ENCODE data around the gene C4orf50.

Gene C4orf50

GRCh38 chr4:5867866-5868265 is 150.4 kb downstream of the C4orf50 start:
- TF ChIP-seq, protein P1, sequence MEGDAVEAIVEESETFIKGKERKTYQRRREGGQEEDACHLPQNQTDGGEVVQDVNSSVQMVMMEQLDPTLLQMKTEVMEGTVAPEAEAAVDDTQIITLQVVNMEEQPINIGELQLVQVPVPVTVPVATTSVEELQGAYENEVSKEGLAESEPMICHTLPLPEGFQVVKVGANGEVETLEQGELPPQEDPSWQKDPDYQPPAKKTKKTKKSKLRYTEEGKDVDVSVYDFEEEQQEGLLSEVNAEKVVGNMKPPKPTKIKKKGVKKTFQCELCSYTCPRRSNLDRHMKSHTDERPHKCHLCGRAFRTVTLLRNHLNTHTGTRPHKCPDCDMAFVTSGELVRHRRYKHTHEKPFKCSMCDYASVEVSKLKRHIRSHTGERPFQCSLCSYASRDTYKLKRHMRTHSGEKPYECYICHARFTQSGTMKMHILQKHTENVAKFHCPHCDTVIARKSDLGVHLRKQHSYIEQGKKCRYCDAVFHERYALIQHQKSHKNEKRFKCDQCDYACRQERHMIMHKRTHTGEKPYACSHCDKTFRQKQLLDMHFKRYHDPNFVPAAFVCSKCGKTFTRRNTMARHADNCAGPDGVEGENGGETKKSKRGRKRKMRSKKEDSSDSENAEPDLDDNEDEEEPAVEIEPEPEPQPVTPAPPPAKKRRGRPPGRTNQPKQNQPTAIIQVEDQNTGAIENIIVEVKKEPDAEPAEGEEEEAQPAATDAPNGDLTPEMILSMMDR (IDR thresholded peaks at IDR 0.05; ENCODE audit: poor library complexity, severe bottlenecking), result no peak
- Histone ChIP-seq H3K4me3 (ENCODE audit: severe bottlenecking) (no peak overlapping the region), H3K27ac (ENCODE audit: poor library complexity, severe bottlenecking) (no peak overlapping the region), H3K9me3 (ENCODE audit: severe bottlenecking) (no peaks in the 10 kb centered on the region), H3K27me3 (ENCODE audit: insufficient read depth, poor library complexity, severe bottlenecking) (peaks cover 20% of the 10 kb centered on the region), H3K4me1 (ENCODE audit: insufficient read depth, poor library complexity, severe bottlenecking) (peaks cover 6% of the 10 kb centered on the region), H3K36me3 (ENCODE audit: low read depth) (no peaks in the 10 kb centered on the region)
- no peak for DNase-seq (ENCODE audit: low spot score)
- no peak for ATAC-seq (ENCODE audit: low read depth)

DNA sequence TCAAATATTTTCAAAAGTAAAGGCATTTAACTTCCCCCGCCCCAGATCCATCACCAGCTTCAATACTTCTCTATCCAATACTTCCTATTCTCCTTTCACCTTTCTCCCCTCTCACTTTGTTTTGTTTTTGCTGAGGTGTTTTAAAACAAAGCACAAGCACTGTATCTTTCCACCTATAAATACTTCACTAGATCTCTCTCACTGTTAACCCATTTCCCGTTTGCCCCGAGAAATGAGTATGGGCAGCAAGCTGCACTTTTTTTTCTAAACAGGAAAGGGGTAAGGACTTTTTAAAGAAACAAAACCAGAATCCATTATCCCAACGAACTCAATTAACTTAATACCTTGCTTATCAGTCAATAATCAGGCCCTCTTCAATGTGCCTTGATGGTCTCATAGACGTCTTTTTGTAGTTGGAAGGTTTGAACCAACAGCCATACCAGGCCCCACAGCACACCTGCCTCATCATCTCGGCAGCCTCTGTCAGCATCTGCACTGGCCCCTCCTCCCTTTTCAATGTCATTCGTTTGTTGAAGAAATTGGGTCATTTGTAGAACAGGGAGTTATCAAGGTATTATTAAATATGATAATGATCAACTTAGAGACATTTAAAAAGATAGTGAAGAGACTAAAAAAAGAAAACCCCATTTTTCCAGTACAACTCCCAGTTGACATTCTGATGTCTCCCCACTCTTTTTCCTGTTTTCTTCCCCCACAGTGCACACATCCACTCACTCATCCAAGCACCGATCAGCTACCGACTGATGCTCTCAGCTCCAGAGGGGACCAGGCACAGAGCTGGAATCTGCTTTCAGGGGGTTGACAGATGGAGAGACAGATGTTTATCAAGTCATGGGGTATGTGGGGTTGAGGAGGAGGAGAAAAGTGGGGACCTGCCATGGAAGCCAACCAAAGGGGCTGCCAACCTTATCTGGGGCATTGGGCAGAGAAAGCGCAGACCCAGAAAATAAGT is 151.1 kb downstream of the C4orf50 start:
- peaks cover 6% of the 10 kb centered on the region for H3K4me1 ChIP-seq (ENCODE audit: insufficient read depth, poor library complexity, severe bottlenecking)
- no peaks in the 10 kb centered on the region for H3K9me3 ChIP-seq (ENCODE audit: severe bottlenecking)
- H3K36me3 ChIP-seq (ENCODE audit: low read depth), result no peaks in the 10 kb centered on the region
- TF ChIP-seq, protein P1 (IDR thresholded peaks at IDR 0.05; ENCODE audit: poor library complexity, severe bottlenecking), result no peak
- ATAC-seq (ENCODE audit: low read depth) (no peak), DNase-seq (ENCODE audit: low spot score) (no peak)
- peaks cover 20% of the 10 kb centered on the region for H3K27me3 ChIP-seq (ENCODE audit: insufficient read depth, poor library complexity, severe bottlenecking)
- no peak overlapping the region for H3K27ac ChIP-seq (ENCODE audit: poor library complexity, severe bottlenecking)
- no peak overlapping the region for H3K4me3 ChIP-seq (ENCODE audit: severe bottlenecking)

- ATAC-seq (ENCODE audit: low read depth) (no peak), DNase-seq (ENCODE audit: low spot score) (no peak)
- Histone ChIP-seq H3K4me1 (ENCODE audit: insufficient read depth, poor library complexity, severe bottlenecking) (peaks cover 6% of the 10 kb centered on the region), H3K9me3 (ENCODE audit: severe bottlenecking) (no peaks in the 10 kb centered on the region), H3K27me3 (ENCODE audit: insufficient read depth, poor library complexity, severe bottlenecking) (peaks cover 20% of the 10 kb centered on the region), H3K36me3 (ENCODE audit: low read depth) (no peaks in the 10 kb centered on the region), H3K27ac (ENCODE audit: poor library complexity, severe bottlenecking) (no peak overlapping the region), H3K4me3 (ENCODE audit: severe bottlenecking) (no peak overlapping the region)
- TF ChIP-seq, protein P1 (IDR thresholded peaks at IDR 0.05; ENCODE audit: poor library complexity, severe bottlenecking), result no peak
Measured at GRCh38 chr4:5865896-5866599, 152.2 kb downstream of the C4orf50 start.

DNA sequence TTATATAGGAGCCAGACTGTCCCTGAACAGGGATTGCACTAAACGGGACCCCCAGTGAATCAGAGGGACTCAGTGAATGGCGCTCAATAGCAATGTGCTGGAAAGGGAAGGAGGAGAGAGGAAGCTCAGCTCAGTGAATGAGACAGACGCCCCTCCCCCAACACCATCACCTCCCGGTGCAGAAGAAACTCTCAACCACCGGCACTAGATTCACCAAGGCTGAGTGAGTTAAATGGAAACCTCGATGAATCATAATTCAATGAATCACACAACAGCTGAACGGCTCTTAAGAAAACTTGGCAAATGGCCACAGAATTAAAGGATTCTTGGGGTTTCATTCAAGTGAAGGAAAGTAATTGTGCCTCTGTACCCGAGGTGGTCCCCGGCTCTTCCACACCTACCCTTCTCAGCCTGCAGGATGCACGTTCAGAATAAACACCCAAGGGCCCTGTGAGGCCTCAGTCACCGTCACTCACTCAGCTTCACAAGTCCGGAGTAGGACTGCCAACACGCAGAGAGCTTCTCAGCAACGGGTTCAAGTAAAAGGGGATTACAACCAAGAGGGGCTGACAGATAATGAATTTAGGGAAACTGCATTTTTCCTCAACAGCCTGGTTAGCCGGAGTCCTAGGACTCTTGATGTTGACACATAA is 154.6 kb downstream of the C4orf50 start:
- H3K36me3 ChIP-seq (ENCODE audit: low read depth), result no peaks in the 10 kb centered on the region

More for the DNA sequence above, 154.6 kb downstream of the C4orf50 start:
- Histone ChIP-seq H3K27ac (ENCODE audit: poor library complexity, severe bottlenecking) (no peak overlapping the region), H3K27me3 (ENCODE audit: insufficient read depth, poor library complexity, severe bottlenecking) (peaks cover 13% of the 10 kb centered on the region), H3K9me3 (ENCODE audit: severe bottlenecking) (no peaks in the 10 kb centered on the region), H3K4me3 (ENCODE audit: severe bottlenecking) (no peak overlapping the region), H3K4me1 (ENCODE audit: insufficient read depth, poor library complexity, severe bottlenecking) (peaks cover 6% of the 10 kb centered on the region)
- TF ChIP-seq, protein P1 (IDR thresholded peaks at IDR 0.05; ENCODE audit: poor library complexity, severe bottlenecking), result no peak
- ATAC-seq (ENCODE audit: low read depth), result peak; percentile 95
- no peak for DNase-seq (ENCODE audit: low spot score)
